Right lobe of liver (tissue), 6 donors: ENCODE data around the gene C2orf81. TPM values are rescaled to one million over a fixed set of nuclear protein-coding genes. Genes with fewer than 3 reads are reported as not detected.

Experiments used
- ATAC-seq, 4 donors: fragments of 200-7000 bp; cut with Tn5 transposase; one replicate each; pipeline ENCODE4 v1.9.1; 2020; ENCODE audit warnings: mild to moderate bottlenecking in 4 of 4, moderate library complexity in 4 of 4
- DNase-seq, 3 donors: peaks; one replicate each; pipeline ENCODE4 v3.0.0-alpha.2; 2020
- H3K27ac ChIP-seq, 3 donors: fragments of 200-600 bp; one replicate each; pipeline ENCODE4 v1.8.0; 2022
- H3K27me3 ChIP-seq, 2 donors: fragments of 200-600 bp; one replicate each; pipeline ENCODE4 v1.8.0; 2022
- H3K36me3 ChIP-seq, 4 donors: fragments of 200-600 bp; sonication (generic) in 1 of 4; one replicate each; pipeline versions ENCODE4 v1.5.1 to v1.8.0; 2017 to 2022; ENCODE audit warnings: control low read depth in 1 of 4
- H3K4me1 ChIP-seq, 4 donors: fragments of 200-600 bp; sonication (generic) in 1 of 4; one replicate each; pipeline versions ENCODE4 v1.5.1 to v1.8.0; 2017 to 2022; ENCODE audit warnings: control low read depth in 1 of 4
- H3K4me3 ChIP-seq, 3 donors: fragments of 200-600 bp; one replicate each; pipeline ENCODE4 v1.8.0; 2022
- H3K9me3 ChIP-seq, 4 donors: fragments of 200-600 bp; sonication (generic) in 1 of 4; one replicate each; pipeline versions ENCODE4 v1.5.1 to v1.8.0; 2017 to 2022; ENCODE audit warnings: control low read depth in 1 of 4
- CTCF ChIP-seq, 4 donors: fragments of 200-600 bp in 3 of 4; fragments of 450-650 bp in 1 of 4; IDR thresholded peaks; one replicate each; pipeline versions ENCODE4 v1.5.1 to v1.8.0; 2016 to 2022; ENCODE audit warnings: antibody characterized with exemption in 4 of 4, mild to moderate bottlenecking in 2 of 4
- POLR2A ChIP-seq: fragments of 450-650 bp; IDR thresholded peaks from one replicate; pipeline ENCODE4 v1.6.1; 2017; ENCODE audit warnings: antibody characterized with exemption, mild to moderate bottlenecking
- WGBS: methylation state at CpG from one replicate; pipeline ENCODE4 v1.1.6; 2018; ENCODE audit warnings: low coverage, low lambda C conversion rate; ENCODE audit not compliant: insufficient coverage; ENCODE audit errors: missing lambda C conversion rate; 5-methylcytosine and 5-hydroxymethylcytosine counted together
- intact Hi-C, 2 donors: fragments of 100-400 bp; cut with DNase I; formaldehyde crosslinking; loops; one replicate each; pipeline versions ENCODE4 v1.11.2 to v1.14.1; 2022
- total RNA-seq, 6 experiments: library from RNA; depleted of rRNA in 2 of 6; stranded (reverse); fragments of >200 nt in 2 of 6; fragmentation: NEBNext Ultra II Directional in 3 of 6; extraction: Animal tissue kit (Norgen Biotek cat#: 25700) in 3 of 6; gene quantifications; one replicate each; pipeline versions ENCODE4 v1.1.0 to v1.2.4, GENCODE V29; 2016 to 2023
- donor health status: DM: no; HTN: yes; CAD: no.
- donor health status: DM: no; HTN: no; CAD: no.
- donor health status: DM: no; HTN: no; CAD: no.
- donor health status: DM: no; HTN: yes; CAD: no.
- donor health status: DM: no; HTN: yes; CAD: no.

C2orf81 gene
- total RNA-seq, 6 experiments from 2014 or later = 0.18 to 0.56 (median 0.31) TPM; not detected in 1

GRCh38 chr2:74415762-74416395, 5.5 kb downstream of the C2orf81 start:
- no peaks in the 10 kb centered on the region for H3K36me3 ChIP-seq
- DNase-seq = no peak
- TF ChIP-seq CTCF (IDR thresholded peaks at IDR 0.05) (no peak), POLR2A (no peak)
- H3K4me1 ChIP-seq = peaks cover 0 to 11% (median 0%) of the 10 kb centered on the region in 4 donors
- H3K9me3 ChIP-seq = no peaks in the 10 kb centered on the region
- H3K27me3 ChIP-seq = peaks cover 0 to 4% of the 10 kb centered on the region in 2 donors
- H3K27ac ChIP-seq = no peak overlapping the region
- intact Hi-C loops = loop anchor here in 1 of 2 donors (10.0 kb wide), 1 partner anchor 171 kb away; no protein-coding TSS in a partner anchor
- 27% methylated on average over 17 of the region's 35 CpGs for WGBS
- peak overlapping the region; percentile 24 to 46 (median 42) for H3K4me3 ChIP-seq
- peak in 3 of 4 donors; percentile 5 to 17 (median 6) for ATAC-seq

- Histone ChIP-seq H3K27me3 (peaks cover 0 to 4% of the 10 kb centered on the region in 2 donors), H3K36me3 (no peaks in the 10 kb centered on the region), H3K9me3 (no peaks in the 10 kb centered on the region), H3K4me1 (peaks cover 0 to 9% (median 0%) of the 10 kb centered on the region in 4 donors), H3K4me3 (peak overlapping the region; percentile 24 to 46 (median 42)), H3K27ac (peak overlapping the region in 2 of 3 donors; percentile 17 to 29)
- TF ChIP-seq CTCF (IDR thresholded peaks at IDR 0.05) = peak in 3 of 4 donors; percentile 14 to 28 (median 19)
- TF ChIP-seq POLR2A = no peak
- intact Hi-C loops = loop anchor here in 1 of 2 donors (10.0 kb wide), 1 partner anchor 170 kb away; no protein-coding TSS in a partner anchor
- ATAC-seq = peak; percentile 58 to 71 (median 68)
- DNase-seq = peak in 2 of 3 donors; percentile 50 to 63
- 11% methylated on average over 15 of the region's 66 CpGs for WGBS
Measured at GRCh38 chr2:74414881-74415761, 6.3 kb downstream of the C2orf81 start.

GRCh38 chr2:74414441-74414840, 7.0 kb downstream of the C2orf81 start:
- ATAC-seq (no peak), DNase-seq (no peak)
- no peaks in the 10 kb centered on the region for H3K9me3 ChIP-seq
- peaks cover 0 to 4% of the 10 kb centered on the region in 2 donors for H3K27me3 ChIP-seq
- intact Hi-C loops = loop anchor here in 1 of 2 donors (10.0 kb wide), 1 partner anchor 170 kb away; no protein-coding TSS in a partner anchor
- TF ChIP-seq POLR2A (no peak), CTCF (IDR thresholded peaks at IDR 0.05) (no peak)
- H3K36me3 ChIP-seq = no peaks in the 10 kb centered on the region
- H3K4me1 ChIP-seq = peaks cover 0 to 9% (median 0%) of the 10 kb centered on the region in 4 donors
- 45% methylated on average over 3 of the region's 19 CpGs for WGBS
- H3K27ac ChIP-seq = peak overlapping the region in 1 of 3 donors; percentile 29
- H3K4me3 ChIP-seq = peak overlapping the region; percentile 24 to 46 (median 42)

GRCh38 chr2:74413001-74413698, 8.3 kb downstream of the C2orf81 start:
- Histone ChIP-seq H3K4me1 (peaks cover 0 to 9% (median 0%) of the 10 kb centered on the region in 4 donors), H3K4me3 (no peak overlapping the region), H3K9me3 (no peaks in the 10 kb centered on the region), H3K27me3 (peaks cover 0 to 4% of the 10 kb centered on the region in 2 donors), H3K36me3 (no peaks in the 10 kb centered on the region), H3K27ac (no peak overlapping the region)
- peak; percentile 49 to 76 (median 62) for ATAC-seq
- intact Hi-C loops = loop anchor here in 1 of 2 donors (10.0 kb wide), 1 partner anchor 168 kb away; no protein-coding TSS in a partner anchor
- peak; percentile 47 to 69 (median 64) for DNase-seq
- WGBS = 34% methylated on average over 3 of the region's 8 CpGs
- TF ChIP-seq POLR2A (no peak), CTCF (IDR thresholded peaks at IDR 0.05) (no peak)
